Measurements from ENCODE around the gene C1QTNF12. TPM values are rescaled to one million over a fixed set of nuclear protein-coding genes. Genes with fewer than 3 reads are reported as not detected.

C1QTNF12 gene
- polyA plus RNA-seq, 3 donors: 1.1 TPM; not detected in 2

- peaks cover 0 to 2% (median 0%) of the 10 kb centered on the region in 7 donors for H3K9me3 Mint-ChIP-seq
- no peaks in the 10 kb centered on the region for H3K9me3 ChIP-seq (replicated peaks in 1 of 2; ENCODE audit: control insufficient read depth in 1 of 2, insufficient read depth in 1 of 2, low read length in 2 of 2)
- peaks cover 26% of the 10 kb centered on the region for H3K4me1 Mint-ChIP-seq
- H3K4me1 ChIP-seq (ENCODE audit: control insufficient read depth in 1 of 2, insufficient read depth in 2 of 2, low read length in 2 of 2): peaks cover 28% of the 10 kb centered on the region in 2 donors
- intact Hi-C loops (cut with micrococcal nuclease): no loop called here
- H3K36me3 Mint-ChIP-seq: peaks cover 5 to 8% of the 10 kb centered on the region in 2 donors
- H3K4me3 Mint-ChIP-seq: peak overlapping the region in 1 of 2 donors; percentile 2
- no peak overlapping the region for H3K4me3 ChIP-seq (replicated peaks in 1 of 3; ENCODE audit: low read depth in 2 of 3, low read length in 3 of 3)
- no peak overlapping the region for H3K4me2 ChIP-seq (replicated peaks; ENCODE audit: extremely low read depth, low read length, poor library complexity, severe bottlenecking)
- no peak overlapping the region for H3K9ac ChIP-seq (ENCODE audit: insufficient read depth, low read length, poor library complexity, severe bottlenecking)
- H2AFZ ChIP-seq (ENCODE audit: insufficient read depth, low read depth, low read length, poor library complexity, severe bottlenecking): no peak overlapping the region
- 92% methylated on average over 6 of the region's 9 CpGs for WGBS (ENCODE audit: insufficient coverage)
- H4K20me1 ChIP-seq (ENCODE audit: insufficient read depth, low read length): peaks cover 21% of the 10 kb centered on the region
- peaks cover 0 to 3% (median 0%) of the 10 kb centered on the region in 3 donors for H3K27me3 Mint-ChIP-seq (ENCODE audit: low read depth in 3 of 3)
- no peak overlapping the region for H3K27ac Mint-ChIP-seq
- H3K27ac ChIP-seq (ENCODE audit: low read depth in 1 of 2, low read length in 2 of 2): no peak overlapping the region
- no peaks in the 10 kb centered on the region for H3K36me3 ChIP-seq (replicated peaks in 1 of 2; ENCODE audit: control insufficient read depth in 1 of 2, insufficient read depth in 2 of 2, low read length in 2 of 2)
- TF ChIP-seq CTCF (IDR thresholded peaks at IDR 0.05): no peak
- DNase-seq: no peak
- peaks cover 27% of the 10 kb centered on the region for H3K79me2 ChIP-seq (ENCODE audit: insufficient read depth, low read length)
- H3K27me3 ChIP-seq (ENCODE audit: control insufficient read depth in 2 of 2, insufficient read depth in 2 of 2, low read length in 2 of 2): no peaks in the 10 kb centered on the region
These were observed 29.3 kb upstream of the C1QTNF12 start for GRCh38 chr1:1275836-1276235.

GRCh38 chr1:1274931-1275431 lies 28.5 kb upstream of the C1QTNF12 start:
- Histone ChIP-seq H3K27me3 (ENCODE audit: control insufficient read depth in 2 of 2, insufficient read depth in 2 of 2, low read length in 2 of 2) (no peaks in the 10 kb centered on the region), H2AFZ (ENCODE audit: insufficient read depth, low read depth, low read length, poor library complexity, severe bottlenecking) (peak overlapping the region; percentile 88), H4K20me1 (ENCODE audit: insufficient read depth, low read length) (peaks cover 29% of the 10 kb centered on the region), H3K9ac (ENCODE audit: insufficient read depth, low read length, poor library complexity, severe bottlenecking) (no peak overlapping the region), H3K4me3 (replicated peaks in 1 of 3; ENCODE audit: low read depth in 2 of 3, low read length in 3 of 3) (no peak overlapping the region), H3K36me3 (replicated peaks in 1 of 2; ENCODE audit: control insufficient read depth in 1 of 2, insufficient read depth in 2 of 2, low read length in 2 of 2) (no peaks in the 10 kb centered on the region), H3K4me2 (replicated peaks; ENCODE audit: extremely low read depth, low read length, poor library complexity, severe bottlenecking) (no peak overlapping the region), H3K79me2 (ENCODE audit: insufficient read depth, low read length) (peaks cover 36% of the 10 kb centered on the region), H3K9me3 (replicated peaks in 1 of 2; ENCODE audit: control insufficient read depth in 1 of 2, insufficient read depth in 1 of 2, low read length in 2 of 2) (no peaks in the 10 kb centered on the region), H3K4me1 (ENCODE audit: control insufficient read depth in 1 of 2, insufficient read depth in 2 of 2, low read length in 2 of 2) (peaks cover 29 to 30% of the 10 kb centered on the region in 2 donors), H3K27ac (ENCODE audit: low read depth in 1 of 2, low read length in 2 of 2) (no peak overlapping the region)
- WGBS (ENCODE audit: insufficient coverage): 93% methylated on average over 12 of the region's 15 CpGs
- Mint-ChIP-seq H3K27ac (no peak overlapping the region), H3K4me3 (peak overlapping the region; percentile 69 to 76), H3K4me1 (peaks cover 35% of the 10 kb centered on the region), H3K9me3 (no peaks in the 10 kb centered on the region), H3K27me3 (ENCODE audit: low read depth in 3 of 3) (peaks cover 0 to 3% (median 1%) of the 10 kb centered on the region in 3 donors), H3K36me3 (peaks cover 13 to 16% of the 10 kb centered on the region in 2 donors)
- no peak for TF ChIP-seq CTCF (IDR thresholded peaks at IDR 0.05)
- intact Hi-C loops (cut with micrococcal nuclease): no loop called here
- DNase-seq: no peak
